Measurements from ENCODE around the gene RAB3D. TPM values are rescaled to one million over a fixed set of nuclear protein-coding genes. Genes with fewer than 3 reads are reported as not detected.

RAB3D gene
- total RNA-seq, 1 experiment from 2014 or later = 29.4 TPM

DNA sequence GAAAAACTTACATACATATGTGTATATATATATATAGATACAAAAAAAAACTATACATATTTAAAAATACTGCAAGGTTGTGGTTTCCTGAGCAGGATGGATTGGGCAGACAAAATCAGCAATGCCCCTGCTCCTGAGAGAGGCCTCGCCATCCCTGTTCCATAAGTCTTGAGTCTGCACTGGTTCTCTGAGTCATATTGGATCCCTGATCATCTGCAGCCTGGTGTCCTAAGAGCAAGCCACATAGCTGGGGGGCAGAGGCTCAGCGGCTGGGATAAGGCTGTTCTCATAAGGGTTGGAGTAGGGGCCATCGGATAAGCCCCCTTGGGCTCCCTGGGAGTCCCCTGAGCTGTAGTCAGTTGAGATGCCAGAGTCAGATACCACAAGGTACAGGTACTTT lies 38.3 kb upstream of the RAB3D start:
- Histone ChIP-seq H2BK20ac (ENCODE audit: low read depth, low read length, poor library complexity, severe bottlenecking) (no peak overlapping the region), H3K14ac (ENCODE audit: insufficient read depth, low read length) (no peak overlapping the region), H3K23me2 (ENCODE audit: insufficient read length, low read depth, low read length, poor library complexity, severe bottlenecking) (peaks cover 8% of the 10 kb centered on the region), H3K27ac (ENCODE audit: insufficient read length, low read depth, low read length) (no peak overlapping the region), H3K56ac (ENCODE audit: insufficient read length, low read depth, low read length) (no peak overlapping the region), H4K20me1 (ENCODE audit: control insufficient read depth, insufficient read depth, insufficient read length) (peaks cover 4% of the 10 kb centered on the region), H3K4ac (ENCODE audit: low read depth, low read length) (no peak overlapping the region), H3K9ac (ENCODE audit: extremely low read depth, insufficient read length, low read length) (no peak overlapping the region), H2BK15ac (ENCODE audit: low read depth, low read length) (no peak overlapping the region), H2BK12ac (ENCODE audit: insufficient read length, low read depth, low read length) (no peak overlapping the region), H2AK5ac (ENCODE audit: insufficient read length, low read length) (no peak overlapping the region), H4K5ac (ENCODE audit: insufficient read length, low read depth, low read length) (no peak overlapping the region), H2BK120ac (ENCODE audit: low read depth, low read length, poor library complexity, severe bottlenecking) (no peak overlapping the region), H2AFZ (ENCODE audit: low read length) (no peak overlapping the region), H2BK5ac (ENCODE audit: insufficient read length, low read length) (no peak overlapping the region), H3K9me3 (ENCODE audit: control insufficient read depth, low read depth, low read length) (no peaks in the 10 kb centered on the region), H3T11ph (ENCODE audit: low read length) (no peak overlapping the region), H4K8ac (replicated peaks; ENCODE audit: insufficient read length, low read depth, low read length) (no peak overlapping the region), H3K18ac (ENCODE audit: insufficient read length, low read depth, low read length) (no peak overlapping the region), H3K23ac (ENCODE audit: insufficient read length, low read depth, low read length) (no peak overlapping the region), H3K27me3 (ENCODE audit: insufficient read depth, low read length) (no peaks in the 10 kb centered on the region), H3K79me2 (ENCODE audit: insufficient read depth, low read length) (no peaks in the 10 kb centered on the region), H3K79me1 (ENCODE audit: insufficient read depth, low read depth, low read length, poor library complexity, severe bottlenecking) (no peaks in the 10 kb centered on the region), H3K4me2 (ENCODE audit: insufficient read depth, insufficient read length, low read length) (no peak overlapping the region), H3K4me1 (ENCODE audit: insufficient read depth, low read length) (no peaks in the 10 kb centered on the region), H4K91ac (ENCODE audit: insufficient read length, low read depth, low read length) (no peak overlapping the region)
- peaks cover 2% of the 10 kb centered on the region; the same call in 1 of the 2 replicates for H3K27me3 Mint-ChIP-seq (ENCODE audit: low read depth)
- no peak for TF ChIP-seq CTCF (conservative IDR thresholded peaks at IDR 0.05)
- H3K9me3 Mint-ChIP-seq = no peaks in the 10 kb centered on the region
- H3K27ac Mint-ChIP-seq = 0 out of 7 replicates have a peak overlapping the region, but pooled peaks of 1 of the 3 experiments have one; percentile 44
- peaks cover 15 to 35% of the 10 kb centered on the region in 2 experiments for H3K4me1 Mint-ChIP-seq
- no peak overlapping the region for H3K4me3 Mint-ChIP-seq
- no peak for DNase-seq
- no CpG with 5 or more reads among the region's 3 CpGs for WGBS (ENCODE audit: extremely low coverage, insufficient read length, low lambda C conversion rate)
- H3K36me3 Mint-ChIP-seq (ENCODE audit: insufficient read depth in 1 of 3, low read depth in 3 of 3) = peaks cover 4 to 19% (median 18%) of the 10 kb centered on the region in 3 experiments; a peak in 6 of 7 replicates

Measured in H9 (cell line).